PC-9 (cell line): ENCODE data around the gene IQSEC1.

Experiments
- EZH2 ChIP-seq: fragments of 200-600 bp; sonication (generic); IDR thresholded peaks from 2 replicates; pipeline ENCODE4 v1.8.0; 2017; ENCODE audit warnings: antibody characterized with exemption, low read depth
- TF ChIP-seq, protein P1 (sequence below): fragments of 200-600 bp; sonication (generic); conservative IDR thresholded peaks from 2 replicates; pipeline ENCODE4 v1.6.1; 2017; ENCODE audit warnings: mixed run types, antibody characterized with exemption, mild to moderate bottlenecking, moderate library complexity

- TF ChIP-seq, protein P1, sequence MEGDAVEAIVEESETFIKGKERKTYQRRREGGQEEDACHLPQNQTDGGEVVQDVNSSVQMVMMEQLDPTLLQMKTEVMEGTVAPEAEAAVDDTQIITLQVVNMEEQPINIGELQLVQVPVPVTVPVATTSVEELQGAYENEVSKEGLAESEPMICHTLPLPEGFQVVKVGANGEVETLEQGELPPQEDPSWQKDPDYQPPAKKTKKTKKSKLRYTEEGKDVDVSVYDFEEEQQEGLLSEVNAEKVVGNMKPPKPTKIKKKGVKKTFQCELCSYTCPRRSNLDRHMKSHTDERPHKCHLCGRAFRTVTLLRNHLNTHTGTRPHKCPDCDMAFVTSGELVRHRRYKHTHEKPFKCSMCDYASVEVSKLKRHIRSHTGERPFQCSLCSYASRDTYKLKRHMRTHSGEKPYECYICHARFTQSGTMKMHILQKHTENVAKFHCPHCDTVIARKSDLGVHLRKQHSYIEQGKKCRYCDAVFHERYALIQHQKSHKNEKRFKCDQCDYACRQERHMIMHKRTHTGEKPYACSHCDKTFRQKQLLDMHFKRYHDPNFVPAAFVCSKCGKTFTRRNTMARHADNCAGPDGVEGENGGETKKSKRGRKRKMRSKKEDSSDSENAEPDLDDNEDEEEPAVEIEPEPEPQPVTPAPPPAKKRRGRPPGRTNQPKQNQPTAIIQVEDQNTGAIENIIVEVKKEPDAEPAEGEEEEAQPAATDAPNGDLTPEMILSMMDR: no peak
- TF ChIP-seq EZH2: no peak
Measured at GRCh38 chr3:13003608-13004007, 69.6 kb downstream of the IQSEC1 start.
